IMR-90 (cell line): Measurements from ENCODE around the gene SIGLEC15. TPM values are rescaled to one million over a fixed set of nuclear protein-coding genes. Genes with fewer than 3 reads are reported as not detected.
A peak's percentile ranks its signal among the peaks of the same experiment; 100 is the strongest.

Source experiments
- ATAC-seq: fragments of 200-7000 bp; cut with Tn5 transposase; 2 replicates; pipeline ENCODE4 v1.9.1; 2020; ENCODE audit warnings: low read depth, mild to moderate bottlenecking, moderate library complexity
- BruUV-seq: library from RNA; stranded (reverse); fragments of 400-500 nt; replicated peaks from 2 replicates; lab custom pipeline; 2021; lab: Mats Ljungman, UMichigan
- CTCF ChIA-PET: fragments of 300-600 bp; formaldehyde crosslinking; extraction: SDS; loops from one replicate; lab custom pipeline; 2021; ENCODE audit warnings: antibody characterized with exemption; lab: Yijun Ruan, JAX
- POLR2A ChIA-PET: fragments of 300-600 bp; sonication (Branson Sonifier 250); formaldehyde crosslinking; loops from one replicate; lab custom pipeline; 2022; ENCODE audit warnings: antibody characterized with exemption; ENCODE audit not compliant: unreplicated experiment; lab: Charles Lee
- DNase-seq: peaks from one replicate; pipeline ENCODE4 v3.0.0; 2013
- H2AFZ ChIP-seq: replicated peaks from 2 replicates; pipeline ENCODE3; 2013; ENCODE audit warnings: low read length, mild to moderate bottlenecking; ENCODE audit not compliant: poor library complexity
- H2AK5ac ChIP-seq: 2 replicates; pipeline ENCODE4 v1.6.1; 2013; ENCODE audit warnings: low read depth, low read length, inconsistent platforms
- H2AK9ac ChIP-seq: replicated peaks from 2 replicates; pipeline ENCODE3; 2013; ENCODE audit warnings: mild to moderate bottlenecking, low read depth, low read length, moderate library complexity; ENCODE audit not compliant: poor library complexity
- H2BK120ac ChIP-seq: 2 replicates; pipeline ENCODE4 v1.6.1; 2013; ENCODE audit warnings: low read depth, low read length, inconsistent platforms
- H2BK15ac ChIP-seq: 3 replicates; pipeline ENCODE4 v1.6.1; 2013; ENCODE audit warnings: low read depth, low read length, inconsistent platforms
- H2BK20ac ChIP-seq: 2 replicates; pipeline ENCODE4 v1.6.1; 2013; ENCODE audit warnings: low read depth, mild to moderate bottlenecking, inconsistent platforms, low read length, moderate library complexity
- H2BK5ac ChIP-seq: 2 replicates; pipeline ENCODE4 v1.6.1; 2013; ENCODE audit warnings: mild to moderate bottlenecking, low read depth, low read length, inconsistent platforms; ENCODE audit not compliant: poor library complexity, severe bottlenecking
- H3K14ac ChIP-seq: replicated peaks from 2 replicates; pipeline ENCODE4 v1.6.1; 2013; ENCODE audit warnings: low read depth, low read length, inconsistent platforms
- H3K18ac ChIP-seq: 2 replicates; pipeline ENCODE4 v1.6.1; 2013; ENCODE audit warnings: low read depth, low read length, control low read depth
- H3K23ac ChIP-seq: 2 replicates; pipeline ENCODE4 v1.6.1; 2013; ENCODE audit warnings: low read depth, low read length, inconsistent platforms
- H3K27ac ChIP-seq: 2 replicates; pipeline ENCODE4 v1.5.1; 2013; ENCODE audit warnings: mild to moderate bottlenecking, control low read depth, low read length; ENCODE audit not compliant: insufficient read depth
- H3K27me3 ChIP-seq: 2 replicates; pipeline ENCODE4 v1.6.1; 2013; ENCODE audit warnings: low read length; ENCODE audit not compliant: control insufficient read depth, insufficient read depth
- H3K36me3 ChIP-seq: 2 replicates; pipeline ENCODE4 v1.6.1; 2013; ENCODE audit warnings: low read length, mixed read lengths; ENCODE audit not compliant: control insufficient read depth, insufficient read depth
- H3K4ac ChIP-seq: 2 replicates; pipeline ENCODE4 v1.6.1; 2013; ENCODE audit warnings: low read depth, low read length, inconsistent platforms
- H3K4me1 ChIP-seq: 2 replicates; pipeline ENCODE4 v1.6.1; 2013; ENCODE audit warnings: low read length, mixed read lengths; ENCODE audit not compliant: control insufficient read depth, insufficient read depth
- H3K4me2 ChIP-seq: 2 replicates; pipeline ENCODE4 v1.6.1; 2013; ENCODE audit warnings: low read depth, mild to moderate bottlenecking, control low read depth, low read length, moderate library complexity
- H3K4me3 ChIP-seq: 2 replicates; pipeline ENCODE4 v1.5.1; 2013; ENCODE audit warnings: low read depth, mild to moderate bottlenecking, control low read depth, low read length, moderate library complexity; ENCODE audit not compliant: insufficient read depth
- H3K56ac ChIP-seq: 2 replicates; pipeline ENCODE4 v1.6.1; 2013; ENCODE audit warnings: low read length, inconsistent platforms; ENCODE audit not compliant: insufficient read depth; ENCODE audit errors: extremely low read depth
- H3K79me1 ChIP-seq, 2 experiments: 2 replicates each; pipeline ENCODE4 v1.6.1; 2013; ENCODE audit warnings: low read length in 2 of 2, inconsistent platforms in 1 of 2, low read depth in 1 of 2
- H3K9ac ChIP-seq: 2 replicates; pipeline ENCODE4 v1.6.1; 2013; ENCODE audit warnings: low read depth, low read length, control low read depth
- H3K9me1 ChIP-seq: 2 replicates; pipeline ENCODE4 v1.6.1; 2013; ENCODE audit warnings: low read length, inconsistent platforms; ENCODE audit not compliant: insufficient read depth
- H3K9me3 ChIP-seq: 2 replicates; pipeline ENCODE4 v1.6.1; 2013; ENCODE audit warnings: low read length; ENCODE audit not compliant: control insufficient read depth, insufficient read depth
- H4K20me1 ChIP-seq: 2 replicates; pipeline ENCODE4 v1.6.1; 2013; ENCODE audit warnings: low read length, inconsistent platforms; ENCODE audit not compliant: insufficient read depth
- H4K5ac ChIP-seq: 2 replicates; pipeline ENCODE4 v1.6.1; 2013; ENCODE audit warnings: mild to moderate bottlenecking, low read depth, low read length, control low read depth
- H4K8ac ChIP-seq, 2 experiments: 2 replicates each; pipeline ENCODE4 v1.6.1; 2013; ENCODE audit warnings: low read depth in 2 of 2, low read length in 2 of 2, control low read depth in 1 of 2, inconsistent platforms in 1 of 2
- H4K91ac ChIP-seq: 2 replicates; pipeline ENCODE4 v1.6.1; 2013; ENCODE audit warnings: low read depth, low read length, inconsistent platforms; ENCODE audit not compliant: insufficient read depth
- BHLHE40 ChIP-seq: fragments of 150-350 bp; IDR thresholded peaks from 2 replicates; pipeline ENCODE4 v1.6.1; 2016; ENCODE audit warnings: mild to moderate bottlenecking, low read depth, low read length
- CTCF ChIP-seq: conservative IDR thresholded peaks from 2 replicates; pipeline ENCODE4 v1.5.1; 2012; ENCODE audit warnings: mild to moderate bottlenecking, low read depth, low read length, improper control_type of control experiment
- POLR2A ChIP-seq: IDR thresholded peaks from 2 replicates; pipeline ENCODE4 v1.6.1; 2012; ENCODE audit warnings: mild to moderate bottlenecking, low read depth, low read length
- RCOR1 ChIP-seq: IDR thresholded peaks from 2 replicates; pipeline ENCODE4 v1.6.1; 2012; ENCODE audit warnings: mild to moderate bottlenecking, low read length, improper control_type of control experiment; ENCODE audit not compliant: insufficient replicate concordance
- whole genome bisulfite sequencing, 2 experiments: methylation state at CpG; one replicate each; pipeline versions ENCODE4 v1.1.5 to v1.1.7; 2013; ENCODE audit warnings: missing lambda C conversion rate in 2 of 2; ENCODE audit not compliant: insufficient read length in 1 of 2; ENCODE audit errors: extremely low coverage in 2 of 2; 5-methylcytosine and 5-hydroxymethylcytosine counted together
- dilution Hi-C: fragments of 300-500 bp; cut with HindIII; formaldehyde crosslinking; loops from one replicate; pipeline ENCODE4 v1.14.3; 2018; ENCODE audit warnings: low sequenced_read_pairs; ENCODE audit not compliant: unreplicated experiment
- in situ Hi-C: fragments of 300-500 bp; cut with MboI; formaldehyde crosslinking; loops from 3 replicates; pipeline ENCODE4 v1.14.3; 2019; ENCODE audit warnings: low sequenced_read_pairs, inconsistent platforms, mixed read lengths
- intact Hi-C: fragments of 100-400 bp; cut with micrococcal nuclease; formaldehyde crosslinking; loops from 2 replicates; pipeline ENCODE4 v1.10.0; 2022
- polyA plus RNA-seq, 3 experiments: library from polyadenylated mRNA; depleted of rRNA; stranded (reverse); fragments of >200 nt; gene quantifications; 2 replicates each; pipeline ENCODE4 v1.2.3, GENCODE V29; 2012; ENCODE audit warnings: low replicate concordance in 1 of 3
- total RNA-seq: library from RNA; depleted of rRNA; stranded (reverse); fragments of >200 nt; gene quantifications from 2 replicates; pipeline ENCODE4 v1.2.3, GENCODE V29; 2012

SIGLEC15 gene
- total and polyA plus RNA-seq, 2 of the 4 experiments (the other 2 are of a cell fraction): 1.1 to 1.8 TPM

- Histone ChIP-seq H3K4me3 (no peak overlapping the region), H2AK5ac (peak overlapping the region; percentile 88), H3K27me3 (no peaks in the 10 kb centered on the region), H3K14ac (peak overlapping the region; percentile 93), H3K23ac (peak overlapping the region; percentile 90; the same call in 1 of the 2 replicates), H3K36me3 (no peaks in the 10 kb centered on the region), H3K4me2 (no peak overlapping the region), H3K9me3 (no peaks in the 10 kb centered on the region), H2BK15ac (peak overlapping the region; percentile 93; the same call in 1 of the 3 replicates), H2AFZ (peak overlapping the region; percentile 73), H2AK9ac (peak overlapping the region; percentile 52), H4K8ac (peak overlapping the region in 1 of 2 experiments; percentile 83; a peak in 2 of 4 replicates), H4K20me1 (no peaks in the 10 kb centered on the region), H3K4me1 (peaks cover 12% of the 10 kb centered on the region), H3K56ac (no peak overlapping the region), H4K5ac (peak overlapping the region; percentile 56; the same call in 1 of the 2 replicates), H3K27ac (no peak overlapping the region), H2BK120ac (peak overlapping the region; percentile 95), H4K91ac (peak overlapping the region; percentile 52), H3K18ac (peak overlapping the region; percentile 33; the same call in 1 of the 2 replicates), H3K9me1 (peaks cover 23% of the 10 kb centered on the region), H2BK5ac (peak overlapping the region; percentile 1), H3K79me1 (peaks cover 0 to 4% of the 10 kb centered on the region in 2 experiments; a peak in 1 of 4 replicates), H3K9ac (no peak overlapping the region), H2BK20ac (peak overlapping the region; percentile 96), H3K4ac (peak overlapping the region; percentile 86)
- ChIA-PET CTCF (no interaction called here), POLR2A (no interaction called here)
- intact Hi-C loops: no loop called here
- dilution Hi-C loops: no loop called here
- in situ Hi-C loops: loop anchor here (5.0 kb wide), 1 partner anchor 144 kb away; no protein-coding TSS in a partner anchor
- BruUV-seq: no TSS peak
- TF ChIP-seq CTCF: no peak
- TF ChIP-seq BHLHE40: peak; percentile 19; the same call in 1 of the 2 replicates
- TF ChIP-seq RCOR1: no peak
- TF ChIP-seq POLR2A: no peak
- ATAC-seq (no peak; the same call in 1 of the 2 replicates), DNase-seq (peak; percentile 33)
- 80% methylated on average over 1 of the region's 14 CpGs; no CpG with 5 or more reads in 1 of the 2 experiments for WGBS, 2 experiments
Measured at GRCh38 chr18:45836242-45837205, 11.0 kb downstream of the SIGLEC15 start.
